Peyer's patch (tissue), 4 donors: ENCODE results near the gene GMPR2. TPM values are rescaled to one million over a fixed set of nuclear protein-coding genes. Genes with fewer than 3 reads are reported as not detected.

Source experiments
- DNase-seq, 3 donors: peaks; one replicate each; pipeline ENCODE4 v3.0.0-alpha.2; 2017 to 2019
- H3K27ac ChIP-seq, 4 donors: fragments of 200-600 bp; sonication (generic); one replicate each; pipeline ENCODE4 v1.5.1; 2016 to 2019
- H3K27me3 ChIP-seq, 2 donors: fragments of 200-600 bp; sonication (generic); one replicate each; pipeline ENCODE4 v1.5.1; 2019
- H3K36me3 ChIP-seq, 3 donors: fragments of 200-600 bp; sonication (generic); one replicate each; pipeline ENCODE4 v1.5.1; 2016 to 2019
- H3K4me1 ChIP-seq, 4 donors: fragments of 200-600 bp; sonication (generic); one replicate each; pipeline ENCODE4 v1.5.1; 2016 to 2019
- H3K4me3 ChIP-seq, 4 donors: fragments of 200-600 bp; sonication (generic); 1 replicate in 3 of 4; 2 replicates in 1 of 4; pipeline ENCODE4 v1.5.1; 2016 to 2019; ENCODE audit warnings: mild to moderate bottlenecking in 1 of 4
- H3K9me3 ChIP-seq, 4 donors: fragments of 200-600 bp; sonication (generic); one replicate each; pipeline ENCODE4 v1.5.1; 2016 to 2019; ENCODE audit warnings: mild to moderate bottlenecking in 1 of 4
- POLR2A ChIP-seq, 2 donors: fragments of 450-650 bp; IDR thresholded peaks; one replicate each; pipeline ENCODE4 v1.5.1; 2017; ENCODE audit warnings: antibody characterized with exemption in 2 of 2, mild to moderate bottlenecking in 2 of 2, moderate library complexity in 2 of 2
- total RNA-seq, 4 donors: library from RNA; depleted of rRNA; stranded (reverse); fragments of >200 nt; gene quantifications; one replicate each; pipeline ENCODE4 v1.1.0, GENCODE V29; 2016
- TF ChIP-seq, protein P1 (sequence below), 6 experiments: fragments of 450-650 bp in 4 of 6; fragments of 200-600 bp in 2 of 6; sonication (generic) in 1 of 6; IDR thresholded peaks; one replicate each; pipeline ENCODE4 v1.5.1; 2017 to 2019; ENCODE audit warnings: antibody characterized with exemption in 6 of 6, mild to moderate bottlenecking in 3 of 6, moderate library complexity in 1 of 6

The GMPR2 gene
- total RNA-seq, 4 donors from 2014 or later, result 52.7 to 59.4 (median 55.3) TPM

DNA sequence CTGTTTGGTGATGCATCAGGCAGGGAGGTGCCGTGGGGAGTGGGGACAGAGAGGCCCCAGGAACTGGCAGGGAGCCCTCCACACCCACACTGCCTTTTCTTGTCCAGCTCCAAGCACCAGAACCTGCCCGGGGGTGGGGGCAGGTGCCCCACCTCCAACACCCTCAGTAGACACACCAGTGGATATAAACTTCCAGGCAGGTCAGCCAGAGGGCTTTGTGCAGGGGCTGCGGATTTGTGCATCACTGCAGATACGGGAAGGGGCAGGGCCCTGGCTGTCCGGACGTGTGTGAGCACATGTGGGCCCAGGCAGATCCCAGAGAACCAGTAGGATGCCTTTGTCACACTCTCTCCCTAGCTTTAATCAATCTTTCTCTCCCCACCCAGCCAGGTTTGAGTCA, 31.6 kb downstream of the GMPR2 start:
- Histone ChIP-seq H3K36me3 (peaks cover 0 to 35% (median 0%) of the 10 kb centered on the region in 3 donors), H3K4me3 (no peak overlapping the region), H3K4me1 (no peaks in the 10 kb centered on the region), H3K9me3 (no peaks in the 10 kb centered on the region), H3K27me3 (no peaks in the 10 kb centered on the region), H3K27ac (no peak overlapping the region)
- TF ChIP-seq, protein P1, sequence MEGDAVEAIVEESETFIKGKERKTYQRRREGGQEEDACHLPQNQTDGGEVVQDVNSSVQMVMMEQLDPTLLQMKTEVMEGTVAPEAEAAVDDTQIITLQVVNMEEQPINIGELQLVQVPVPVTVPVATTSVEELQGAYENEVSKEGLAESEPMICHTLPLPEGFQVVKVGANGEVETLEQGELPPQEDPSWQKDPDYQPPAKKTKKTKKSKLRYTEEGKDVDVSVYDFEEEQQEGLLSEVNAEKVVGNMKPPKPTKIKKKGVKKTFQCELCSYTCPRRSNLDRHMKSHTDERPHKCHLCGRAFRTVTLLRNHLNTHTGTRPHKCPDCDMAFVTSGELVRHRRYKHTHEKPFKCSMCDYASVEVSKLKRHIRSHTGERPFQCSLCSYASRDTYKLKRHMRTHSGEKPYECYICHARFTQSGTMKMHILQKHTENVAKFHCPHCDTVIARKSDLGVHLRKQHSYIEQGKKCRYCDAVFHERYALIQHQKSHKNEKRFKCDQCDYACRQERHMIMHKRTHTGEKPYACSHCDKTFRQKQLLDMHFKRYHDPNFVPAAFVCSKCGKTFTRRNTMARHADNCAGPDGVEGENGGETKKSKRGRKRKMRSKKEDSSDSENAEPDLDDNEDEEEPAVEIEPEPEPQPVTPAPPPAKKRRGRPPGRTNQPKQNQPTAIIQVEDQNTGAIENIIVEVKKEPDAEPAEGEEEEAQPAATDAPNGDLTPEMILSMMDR (IDR thresholded peaks at IDR 0.05), result no peak
- TF ChIP-seq POLR2A (IDR thresholded peaks at IDR 0.05), result no peak
- no peak for DNase-seq

DNA sequence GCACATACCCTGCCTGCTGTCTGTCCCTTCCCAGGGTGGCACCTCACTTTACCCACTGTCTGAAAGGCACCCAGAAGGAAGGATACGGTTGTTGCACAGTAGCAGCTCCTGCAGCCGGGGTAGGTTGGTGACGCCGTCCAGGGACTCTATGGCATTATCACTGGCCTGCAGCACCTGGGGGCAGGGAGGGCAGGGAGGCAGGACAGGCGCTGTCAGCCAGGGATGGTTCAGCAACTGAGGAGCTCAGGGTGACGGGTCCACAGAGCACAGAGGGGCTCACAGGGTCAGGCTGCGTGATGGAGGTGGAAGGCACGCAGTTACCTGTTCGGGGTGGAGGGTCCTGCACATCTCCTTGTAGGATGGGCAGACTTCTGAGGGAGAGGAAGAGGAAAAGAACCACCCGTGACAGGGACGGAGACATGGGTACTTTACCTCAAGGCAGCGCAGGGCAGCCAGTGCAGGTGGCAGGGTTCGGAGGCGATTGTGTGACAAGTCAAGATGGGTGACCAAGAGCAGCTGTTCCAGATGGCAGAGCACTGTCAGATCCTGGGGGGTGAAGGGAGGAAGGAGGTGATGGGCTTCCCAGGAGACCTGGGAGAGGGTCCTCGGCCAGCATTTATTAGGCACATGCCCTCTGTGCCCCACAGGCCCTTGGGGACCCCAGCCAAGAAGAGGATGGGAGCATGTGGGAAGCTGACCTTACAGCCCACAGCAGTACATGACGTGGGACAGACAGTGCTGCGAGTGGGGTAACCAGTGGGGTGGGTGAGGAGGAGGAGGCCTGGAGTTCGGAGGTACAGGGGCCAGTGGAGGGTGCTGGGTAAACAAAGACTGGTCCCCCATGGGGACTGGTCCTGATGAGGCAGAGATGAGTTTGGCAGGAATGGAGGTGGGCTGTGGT, 33.9 kb downstream of the GMPR2 start:
- peaks cover 0 to 39% (median 0%) of the 10 kb centered on the region in 3 donors for H3K36me3 ChIP-seq
- H3K9me3 ChIP-seq, result no peaks in the 10 kb centered on the region
- H3K4me3 ChIP-seq, result no peak overlapping the region
- H3K27ac ChIP-seq, result no peak overlapping the region
- no peak for DNase-seq
- H3K4me1 ChIP-seq, result peaks cover 0 to 5% (median 2%) of the 10 kb centered on the region in 4 donors
- TF ChIP-seq, protein P1 (IDR thresholded peaks at IDR 0.05), result no peak
- TF ChIP-seq POLR2A (IDR thresholded peaks at IDR 0.05), result no peak
- H3K27me3 ChIP-seq, result no peaks in the 10 kb centered on the region

DNA sequence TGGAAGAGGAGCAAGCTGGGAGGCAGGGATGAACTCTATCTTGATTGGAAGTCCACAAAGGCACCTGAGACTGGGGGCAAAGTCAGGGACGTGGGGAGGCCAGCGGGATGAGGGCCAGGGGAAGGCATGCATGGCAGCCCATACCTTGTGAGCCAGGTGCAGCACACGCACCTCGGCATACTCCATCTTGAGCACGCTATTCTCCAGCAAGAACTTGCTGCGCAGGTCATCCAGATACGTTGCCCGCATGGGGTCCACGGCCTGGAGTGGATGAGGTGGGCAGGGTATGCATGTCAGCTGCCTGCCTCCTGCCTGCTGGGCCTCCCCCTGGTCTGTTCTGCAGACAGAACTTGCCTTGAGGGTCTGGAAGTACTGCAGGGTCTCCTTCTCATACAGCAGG, 34.8 kb downstream of the GMPR2 start:
- DNase-seq, result no peak
- TF ChIP-seq POLR2A (IDR thresholded peaks at IDR 0.05), result no peak
- TF ChIP-seq, protein P1 (IDR thresholded peaks at IDR 0.05), result no peak
- no peak overlapping the region for H3K27ac ChIP-seq
- peaks cover 0 to 9% (median 5%) of the 10 kb centered on the region in 4 donors for H3K4me1 ChIP-seq
- no peaks in the 10 kb centered on the region for H3K9me3 ChIP-seq
- peaks cover 0 to 39% (median 0%) of the 10 kb centered on the region in 3 donors for H3K36me3 ChIP-seq
- H3K4me3 ChIP-seq, result no peak overlapping the region
- no peaks in the 10 kb centered on the region for H3K27me3 ChIP-seq

DNA sequence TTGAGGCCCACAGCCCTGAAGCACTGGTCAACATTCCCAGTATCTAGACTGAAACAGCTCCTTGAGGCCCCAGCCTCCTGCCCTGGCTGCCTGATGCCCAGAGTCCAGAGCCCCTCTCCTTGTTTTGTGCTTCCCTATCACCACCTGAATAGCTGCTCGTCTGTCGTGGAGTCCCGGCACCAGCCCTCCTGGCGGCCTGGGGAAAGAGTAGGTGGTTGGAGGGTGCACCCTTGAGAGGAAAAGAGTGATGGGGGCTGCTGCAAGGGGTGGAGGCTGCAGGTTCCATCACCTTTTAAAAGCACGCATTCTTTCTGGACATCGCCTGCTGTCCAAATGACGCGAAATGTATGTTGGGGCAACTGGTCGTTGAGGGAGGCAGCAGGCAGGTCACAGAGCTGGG, 35.5 kb downstream of the GMPR2 start:
- no peak for DNase-seq
- Histone ChIP-seq H3K36me3 (peaks cover 0 to 39% (median 0%) of the 10 kb centered on the region in 3 donors), H3K4me3 (no peak overlapping the region), H3K27me3 (no peaks in the 10 kb centered on the region), H3K4me1 (peaks cover 0 to 9% (median 5%) of the 10 kb centered on the region in 4 donors), H3K9me3 (no peaks in the 10 kb centered on the region), H3K27ac (no peak overlapping the region)
- TF ChIP-seq, protein P1 (IDR thresholded peaks at IDR 0.05), result no peak
- no peak for TF ChIP-seq POLR2A (IDR thresholded peaks at IDR 0.05)

DNA sequence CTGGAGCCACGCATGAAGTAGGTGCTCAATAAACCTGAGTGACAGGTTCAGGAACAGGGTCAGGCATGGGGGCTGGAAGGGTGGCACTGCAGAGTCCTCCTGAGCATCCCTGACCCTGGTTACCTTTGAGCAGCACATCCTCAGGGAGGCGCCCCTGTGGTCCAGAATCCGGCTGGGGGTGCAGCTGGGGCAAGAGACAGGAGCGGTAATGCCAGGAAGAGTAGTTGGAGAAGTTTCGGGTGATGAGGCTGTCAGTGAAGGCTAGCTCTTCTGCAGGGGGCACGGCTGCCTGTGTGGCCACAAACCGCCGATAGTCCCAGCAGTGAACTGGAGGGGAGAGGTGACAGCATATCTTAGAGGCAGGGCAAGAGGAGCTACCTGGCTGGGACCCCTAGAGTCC, 36.6 kb downstream of the GMPR2 start:
- DNase-seq, result peak in 1 of 3 donors; percentile 34
- Histone ChIP-seq H3K27ac (no peak overlapping the region), H3K4me3 (no peak overlapping the region), H3K27me3 (no peaks in the 10 kb centered on the region), H3K36me3 (peaks cover 0 to 39% (median 0%) of the 10 kb centered on the region in 3 donors), H3K9me3 (no peaks in the 10 kb centered on the region), H3K4me1 (peaks cover 0 to 10% (median 7%) of the 10 kb centered on the region in 4 donors)
- no peak for TF ChIP-seq POLR2A (IDR thresholded peaks at IDR 0.05)
- TF ChIP-seq, protein P1 (IDR thresholded peaks at IDR 0.05), result no peak
